Activated CD4-positive, alpha-beta memory T cell treated with anti-CD3 and anti-CD28 coated beads, Interleukin-2, amount 10 ng/mL, durations not matched to agents 7 days and 5 days (primary cell): Measurements from ENCODE around the gene PTDSS2. TPM values are rescaled to one million over a fixed set of nuclear protein-coding genes. Genes with fewer than 3 reads are reported as not detected.
"Not testable (repeated sequence)": the region's sequence is repeated elsewhere in the genome, so short reads cannot be mapped to it uniquely, and the experiment has no call there.

Experiments
- CTCF ChIA-PET: fragments of 350-600 bp; sonication (Branson Sonifier 250); formaldehyde crosslinking; loops from one replicate; lab custom pipeline; 2021; ENCODE audit warnings: antibody characterized with exemption, inconsistent platforms; lab: Charles Lee
- POLR2A ChIA-PET: fragments of 350-600 bp; sonication (Branson Sonifier 250); formaldehyde crosslinking; loops from one replicate; lab custom pipeline; 2021; ENCODE audit warnings: antibody characterized with exemption; lab: Charles Lee
- DNase-seq: peaks from one replicate; pipeline ENCODE4 v3.0.0-alpha.2; 2020
- H3K27ac Mint-ChIP-seq: one replicate; pipeline ENCODE4 v1.8.0; 2021; ENCODE audit warnings: mild to moderate bottlenecking, mixed read lengths
- H3K27me3 Mint-ChIP-seq: one replicate; pipeline ENCODE4 v1.8.0; 2021; ENCODE audit warnings: mixed read lengths
- H3K36me3 Mint-ChIP-seq: one replicate; pipeline ENCODE4 v1.8.0; 2021; ENCODE audit warnings: low read depth, mixed read lengths
- H3K4me1 Mint-ChIP-seq: one replicate; pipeline ENCODE4 v1.8.0; 2021; ENCODE audit warnings: mixed read lengths
- H3K4me3 Mint-ChIP-seq: one replicate; pipeline ENCODE4 v1.8.0; 2021; ENCODE audit warnings: mild to moderate bottlenecking, mixed read lengths
- H3K9me3 Mint-ChIP-seq: one replicate; pipeline ENCODE4 v1.8.0; 2021; ENCODE audit warnings: mixed read lengths
- total RNA-seq, 2 experiments: library from RNA; stranded (reverse); gene quantifications; one replicate each; pipeline ENCODE4 v1.2.3, GENCODE V29; 2021

PTDSS2 gene
- total RNA-seq, 2 experiments from 2014 or later = 20.1 to 21.5 TPM

- H3K9me3 Mint-ChIP-seq = no peaks in the 10 kb centered on the region
- peak overlapping the region; percentile 66 for H3K27ac Mint-ChIP-seq
- DNase-seq = no peak
- H3K4me1 Mint-ChIP-seq = peaks cover 32% of the 10 kb centered on the region
- CTCF ChIA-PET = interaction anchor here (4.0 kb wide), 1 partner anchor 11 kb away, joined by 21 read pairs; no protein-coding TSS in a partner anchor
- no peaks in the 10 kb centered on the region for H3K27me3 Mint-ChIP-seq
- POLR2A ChIA-PET = interaction anchor here (1.3 to 4.9 kb wide), 2 partner anchors 59 to 212 kb away, joined by 3 to 56 read pairs; partner anchors contain the start of gene PTDSS2
- H3K36me3 Mint-ChIP-seq = peaks cover 20% of the 10 kb centered on the region
- peak overlapping the region; percentile 95 for H3K4me3 Mint-ChIP-seq
Measured at GRCh38 chr11:507727-508515, 57.8 kb downstream of the PTDSS2 start.

- DNase-seq = no peak
- H3K27me3 Mint-ChIP-seq = no peaks in the 10 kb centered on the region
- H3K36me3 Mint-ChIP-seq = peaks cover 27% of the 10 kb centered on the region
- no peak overlapping the region for H3K4me3 Mint-ChIP-seq
- POLR2A ChIA-PET = interaction anchor here (1.0 to 1.1 kb wide), 2 partner anchors 52 to 60 kb away, joined by 3 to 4 read pairs; no protein-coding TSS in a partner anchor
- H3K9me3 Mint-ChIP-seq = no peaks in the 10 kb centered on the region
- no peak overlapping the region for H3K27ac Mint-ChIP-seq
- CTCF ChIA-PET = interaction anchor here (0.5 to 4.0 kb wide), 2 partner anchors 10 to 269 kb away, joined by 3 to 21 read pairs; partner anchors contain the start of gene GATD1
- H3K4me1 Mint-ChIP-seq = peaks cover 22% of the 10 kb centered on the region
Measured at GRCh38 chr11:508956-509355, 58.9 kb downstream of the PTDSS2 start.

GRCh38 chr11:512761-513595 lies 62.9 kb downstream of the PTDSS2 start:
- ChIA-PET POLR2A (interaction anchor here (1.0 to 1.3 kb wide), 2 partner anchors 63 to 98 kb away, joined by 3 read pairs; partner anchors contain the start of genes PTDSS2 and SIGIRR), CTCF (interaction anchor here (0.7 kb wide), 1 partner anchor 63 kb away, joined by 3 read pairs; no protein-coding TSS in a partner anchor)
- no peak for DNase-seq
- H3K27ac Mint-ChIP-seq = no peak overlapping the region
- peaks cover 3% of the 10 kb centered on the region for H3K9me3 Mint-ChIP-seq
- H3K27me3 Mint-ChIP-seq = no peaks in the 10 kb centered on the region
- H3K4me3 Mint-ChIP-seq = no peak overlapping the region
- H3K4me1 Mint-ChIP-seq = peaks cover 5% of the 10 kb centered on the region
- peaks cover 47% of the 10 kb centered on the region for H3K36me3 Mint-ChIP-seq

- Mint-ChIP-seq H3K4me3 (no peak overlapping the region), H3K9me3 (peaks cover 3% of the 10 kb centered on the region), H3K4me1 (peaks cover 9% of the 10 kb centered on the region), H3K27me3 (no peaks in the 10 kb centered on the region), H3K36me3 (peaks cover 42% of the 10 kb centered on the region), H3K27ac (no peak overlapping the region)
- POLR2A ChIA-PET = no interaction called here
- CTCF ChIA-PET = no interaction called here
- DNase-seq = no peak
Measured at GRCh38 chr11:514606-515005, 64.5 kb downstream of the PTDSS2 start.

- no peak for DNase-seq
- peaks cover 9% of the 10 kb centered on the region for H3K4me1 Mint-ChIP-seq
- no peaks in the 10 kb centered on the region for H3K27me3 Mint-ChIP-seq
- no peak overlapping the region for H3K27ac Mint-ChIP-seq
- POLR2A ChIA-PET = no interaction called here
- H3K4me3 Mint-ChIP-seq = no peak overlapping the region
- peaks cover 37% of the 10 kb centered on the region for H3K36me3 Mint-ChIP-seq
- CTCF ChIA-PET = no interaction called here
- H3K9me3 Mint-ChIP-seq = peaks cover 3% of the 10 kb centered on the region
Measured at GRCh38 chr11:515131-515530, 65.1 kb downstream of the PTDSS2 start.

GRCh38 chr11:516400-516799 lies 66.3 kb downstream of the PTDSS2 start:
- no peak overlapping the region for H3K4me3 Mint-ChIP-seq
- H3K4me1 Mint-ChIP-seq = peaks cover 13% of the 10 kb centered on the region
- H3K36me3 Mint-ChIP-seq = peaks cover 35% of the 10 kb centered on the region
- no peak for DNase-seq
- ChIA-PET POLR2A (no interaction called here), CTCF (no interaction called here)
- no peak overlapping the region for H3K27ac Mint-ChIP-seq
- no peaks in the 10 kb centered on the region for H3K27me3 Mint-ChIP-seq
- H3K9me3 Mint-ChIP-seq = peaks cover 3% of the 10 kb centered on the region

GRCh38 chr11:516918-517685 lies 67.0 kb downstream of the PTDSS2 start:
- POLR2A ChIA-PET, H3K27ac Mint-ChIP-seq, H3K27me3 Mint-ChIP-seq, H3K4me3 Mint-ChIP-seq, DNase-seq, H3K9me3 Mint-ChIP-seq: not testable (repeated sequence)
- Mint-ChIP-seq H3K4me1 (peaks cover 13% of the 10 kb centered on the region), H3K36me3 (peaks cover 32% of the 10 kb centered on the region)
- CTCF ChIA-PET = interaction anchor here (2.4 kb wide), 1 partner anchor 68 kb away, joined by 9 read pairs; the partner anchor contains the start of gene PTDSS2

- H3K27me3 Mint-ChIP-seq = no peaks in the 10 kb centered on the region
- POLR2A ChIA-PET = interaction anchor here (1.6 to 2.0 kb wide), 2 partner anchors 12 to 14 kb away, joined by 4 to 12 read pairs; partner anchors contain the start of gene RNH1
- CTCF ChIA-PET = interaction anchor here (0.6 to 2.4 kb wide), 17 partner anchors 8 to 312 kb away, joined by 3 to 21 read pairs (median 4); partner anchors contain the start of genes ANO9, BET1L, HRAS and IFITM2
- H3K36me3 Mint-ChIP-seq = peaks cover 28% of the 10 kb centered on the region
- peak overlapping the region; percentile 47 for H3K27ac Mint-ChIP-seq
- H3K4me3 Mint-ChIP-seq = peak overlapping the region; percentile 66
- peak; percentile 94 for DNase-seq
- H3K4me1 Mint-ChIP-seq = peaks cover 13% of the 10 kb centered on the region
- peaks cover 3% of the 10 kb centered on the region for H3K9me3 Mint-ChIP-seq
Measured at GRCh38 chr11:518463-519202, 68.6 kb downstream of the PTDSS2 start.

GRCh38 chr11:520428-521176 lies 70.5 kb downstream of the PTDSS2 start:
- Mint-ChIP-seq H3K4me1 (peaks cover 13% of the 10 kb centered on the region), H3K9me3 (peaks cover 3% of the 10 kb centered on the region), H3K27me3 (no peaks in the 10 kb centered on the region), H3K4me3 (no peak overlapping the region), H3K27ac (no peak overlapping the region), H3K36me3 (peaks cover 15% of the 10 kb centered on the region)
- POLR2A ChIA-PET = interaction anchor here (1.0 kb wide), 1 partner anchor 57 kb away, joined by 3 read pairs; no protein-coding TSS in a partner anchor
- CTCF ChIA-PET = interaction anchor here (0.6 to 1.0 kb wide), 3 partner anchors 15 to 200 kb away, joined by 3 read pairs; no protein-coding TSS in a partner anchor
- DNase-seq = no peak

- ChIA-PET CTCF (interaction anchor here (0.8 to 1.0 kb wide), 2 partner anchors 13 to 15 kb away, joined by 3 read pairs; no protein-coding TSS in a partner anchor), POLR2A (interaction anchor here (0.7 to 1.0 kb wide), 2 partner anchors 15 to 56 kb away, joined by 3 read pairs; no protein-coding TSS in a partner anchor)
- H3K4me1 Mint-ChIP-seq = peaks cover 13% of the 10 kb centered on the region
- no peaks in the 10 kb centered on the region for H3K27me3 Mint-ChIP-seq
- H3K4me3 Mint-ChIP-seq = no peak overlapping the region
- peaks cover 3% of the 10 kb centered on the region for H3K9me3 Mint-ChIP-seq
- DNase-seq = no peak
- H3K27ac Mint-ChIP-seq = no peak overlapping the region
- peaks cover 12% of the 10 kb centered on the region for H3K36me3 Mint-ChIP-seq
Measured at GRCh38 chr11:521177-521688, 71.2 kb downstream of the PTDSS2 start.

GRCh38 chr11:526192-526591 lies 76.1 kb downstream of the PTDSS2 start:
- no peak overlapping the region for H3K27ac Mint-ChIP-seq
- CTCF ChIA-PET = no interaction called here
- POLR2A ChIA-PET = no interaction called here
- H3K36me3 Mint-ChIP-seq = peaks cover 3% of the 10 kb centered on the region
- no peaks in the 10 kb centered on the region for H3K9me3 Mint-ChIP-seq
- H3K4me1 Mint-ChIP-seq = no peaks in the 10 kb centered on the region
- H3K4me3 Mint-ChIP-seq = no peak overlapping the region
- H3K27me3 Mint-ChIP-seq = no peaks in the 10 kb centered on the region
- DNase-seq = no peak
